HCT116 (cell line): ENCODE data around the gene HIVEP3. TPM values are rescaled to one million over a fixed set of nuclear protein-coding genes. Genes with fewer than 3 reads are reported as not detected.

ENCODE experiments used
- ATAC-seq: fragments of 200-7000 bp; cut with Tn5 transposase; 2 replicates; pipeline ENCODE4 v1.9.1; 2020; ENCODE audit warnings: mild to moderate bottlenecking, moderate library complexity
- BruUV-seq: library from RNA; stranded (reverse); fragments of 400-500 nt; replicated peaks from 2 replicates; lab custom pipeline; 2021; lab: Mats Ljungman, UMichigan
- CTCF ChIA-PET: fragments of 300-600 bp; sonication (Branson Sonifier 250); formaldehyde crosslinking; loops from one replicate; lab custom pipeline; 2021; ENCODE audit warnings: antibody characterized with exemption; lab: Charles Lee
- POLR2A ChIA-PET: fragments of 300-600, 350-600 bp; sonication (Branson Sonifier 250); formaldehyde crosslinking; loops from one replicate; lab custom pipeline; 2021; ENCODE audit warnings: antibody characterized with exemption; lab: Charles Lee
- RAD21 ChIA-PET, 2 experiments: fragments of 300-600 bp; sonication (Branson Sonifier 250); formaldehyde crosslinking; loops; one replicate each; lab custom pipeline; 2023; ENCODE audit warnings: low total read pairs in 2 of 2; ENCODE audit not compliant: uncharacterized antibody in 2 of 2, unreplicated experiment in 2 of 2, low non-redundant PET in 1 of 2; lab: Charles Lee
- DNase-seq: peaks from one replicate; pipeline ENCODE4 v3.0.0-alpha.2; 2010; ENCODE audit warnings: low read depth, low spot score
- H2AFZ ChIP-seq: fragments of 200-600 bp; shearing (Covaris generic), sonication (generic); 2 replicates; pipeline ENCODE4 v1.6.1; 2017; ENCODE audit warnings: low read depth, mixed run types, mixed read lengths, antibody characterized with exemption, low read length; ENCODE audit not compliant: poor library complexity, severe bottlenecking
- H3K27ac ChIP-seq: 2 replicates; pipeline ENCODE4 v1.5.1; 2012; ENCODE audit warnings: low read depth, low read length
- H3K27me3 ChIP-seq: fragments of 200-600 bp; sonication (generic); 2 replicates; pipeline ENCODE4 v1.6.1; 2016; ENCODE audit warnings: mixed run types, low read length, mixed read lengths; ENCODE audit not compliant: insufficient read depth
- H3K36me3 ChIP-seq, 2 experiments: fragments of 200-500 bp in 1 of 2; fragments of 200-600 bp in 1 of 2; sonication (Bioruptor generic) in 1 of 2; sonication (generic) in 1 of 2; 2 replicates each; pipeline versions ENCODE4 v1.5.1 to v1.6.1; 2014 to 2016; ENCODE audit warnings: low read length in 2 of 2, inconsistent platforms in 1 of 2, mixed read lengths in 1 of 2, mixed run types in 1 of 2; ENCODE audit not compliant: insufficient read depth in 2 of 2, control insufficient read depth in 1 of 2
- H3K4me1 ChIP-seq, 2 experiments: fragments of 200-600 bp in 1 of 2; sonication (generic) in 1 of 2; 2 replicates each; pipeline versions ENCODE4 v1.5.1 to v1.6.1; 2012 to 2017; ENCODE audit warnings: low read length in 2 of 2, inconsistent platforms in 1 of 2, mild to moderate bottlenecking in 1 of 2, mixed read lengths in 1 of 2, mixed run types in 1 of 2, moderate library complexity in 1 of 2; ENCODE audit not compliant: insufficient read depth in 2 of 2, control insufficient read depth in 1 of 2
- H3K4me2 ChIP-seq: fragments of 200-600 bp; sonication (generic); 2 replicates; pipeline ENCODE4 v1.6.1; 2017; ENCODE audit warnings: mixed run types, low read length, mixed read lengths
- H3K4me3 ChIP-seq, 2 experiments: fragments of 200-600 bp in 1 of 2; sonication (generic) in 1 of 2; replicated peaks in 1 of 2; 2 replicates each; pipeline ENCODE4 v1.5.1; 2011 to 2016; ENCODE audit warnings: low read length in 2 of 2, control low read depth in 1 of 2, low read depth in 1 of 2, mild to moderate bottlenecking in 1 of 2, mixed read lengths in 1 of 2, mixed run types in 1 of 2
- H3K79me2 ChIP-seq: fragments of 200-600 bp; sonication (generic); 2 replicates; pipeline ENCODE4 v1.6.1; 2017; ENCODE audit warnings: mild to moderate bottlenecking, mixed run types, low read length, moderate library complexity, mixed read lengths; ENCODE audit not compliant: insufficient read depth
- H3K9ac ChIP-seq: fragments of 200-600 bp; sonication (generic); 2 replicates; pipeline ENCODE4 v1.6.1; 2016; ENCODE audit warnings: low read length, mixed read lengths
- H3K9me2 ChIP-seq: fragments of 200-600 bp; sonication (generic), shearing (Covaris generic); 2 replicates; pipeline ENCODE4 v1.6.1; 2017; ENCODE audit warnings: mixed run types, mild to moderate bottlenecking, moderate library complexity; ENCODE audit not compliant: insufficient read depth
- H3K9me3 ChIP-seq, 2 experiments: fragments of 200-500 bp in 1 of 2; fragments of 200-600 bp in 1 of 2; sonication (Bioruptor generic) in 1 of 2; sonication (generic) in 1 of 2; 2 replicates each; pipeline ENCODE4 v1.6.1; 2014 to 2017; ENCODE audit warnings: low read length in 2 of 2, mixed read lengths in 2 of 2, inconsistent platforms in 1 of 2, low read depth in 1 of 2, mild to moderate bottlenecking in 1 of 2, mixed run types in 1 of 2, moderate library complexity in 1 of 2; ENCODE audit not compliant: control insufficient read depth in 1 of 2, insufficient read depth in 1 of 2
- H4K20me1 ChIP-seq: fragments of 200-600 bp; sonication (generic), shearing (Covaris generic); 2 replicates; pipeline ENCODE4 v1.6.1; 2017; ENCODE audit warnings: mixed run types, mild to moderate bottlenecking, moderate library complexity; ENCODE audit not compliant: insufficient read depth
- ATF3 ChIP-seq: IDR thresholded peaks from 2 replicates; pipeline ENCODE4 v1.6.1; 2012
- CBX3 ChIP-seq: IDR thresholded peaks from 2 replicates; pipeline ENCODE4 v1.6.1; 2012; ENCODE audit warnings: low read depth
- CEBPB ChIP-seq: IDR thresholded peaks from 2 replicates; pipeline ENCODE4 v1.6.1; 2012; ENCODE audit warnings: low read depth
- CTCF ChIP-seq, 3 experiments: fragments of 200-600 bp in 1 of 3; sonication (generic) in 1 of 3; IDR thresholded peaks in 2 of 3; conservative IDR thresholded peaks in 1 of 3; 2 replicates each; pipeline ENCODE4 v1.5.1; 2012 to 2017; ENCODE audit warnings: low read depth in 2 of 3, low read length in 2 of 3, antibody characterized with exemption in 1 of 3, borderline replicate concordance in 1 of 3, control low read depth in 1 of 3, mild to moderate bottlenecking in 1 of 3, mixed read lengths in 1 of 3, mixed run types in 1 of 3, moderate library complexity in 1 of 3; ENCODE audit not compliant: insufficient read depth in 1 of 3
- EGR1 ChIP-seq: IDR thresholded peaks from 2 replicates; pipeline ENCODE4 v1.6.1; 2012; ENCODE audit warnings: low read depth
- ELF1 ChIP-seq: IDR thresholded peaks from 2 replicates; pipeline ENCODE4 v1.6.1; 2012; ENCODE audit warnings: low read depth, borderline replicate concordance
- EZH2phosphoT487 ChIP-seq: fragments of 200-600 bp; IDR thresholded peaks from 2 replicates; pipeline ENCODE4 v1.6.1; 2018; ENCODE audit warnings: antibody characterized with exemption, borderline replicate concordance
- FOSL1 ChIP-seq: IDR thresholded peaks from 2 replicates; pipeline ENCODE4 v1.6.1; 2012; ENCODE audit warnings: low read depth
- JUND ChIP-seq: IDR thresholded peaks from 2 replicates; pipeline ENCODE4 v1.6.1; 2012
- POLR2A ChIP-seq: IDR thresholded peaks from 2 replicates; pipeline ENCODE4 v1.7.0; 2011; ENCODE audit warnings: borderline replicate concordance; ENCODE audit not compliant: insufficient read depth, insufficient read length; ENCODE audit errors: extremely low read depth
- POLR2AphosphoS5 ChIP-seq: IDR thresholded peaks from 2 replicates; pipeline ENCODE4 v1.6.1; 2011; ENCODE audit warnings: mild to moderate bottlenecking, low read depth, low read length, moderate library complexity
- RAD21 ChIP-seq: IDR thresholded peaks from 2 replicates; pipeline ENCODE4 v1.6.1; 2012; ENCODE audit warnings: low read depth, mild to moderate bottlenecking
- SIN3A ChIP-seq: IDR thresholded peaks from 2 replicates; pipeline ENCODE4 v1.6.1; 2012; ENCODE audit warnings: low read depth
- SP1 ChIP-seq: IDR thresholded peaks from 2 replicates; pipeline ENCODE4 v1.6.1; 2012; ENCODE audit warnings: low read depth
- SRF ChIP-seq: IDR thresholded peaks from 2 replicates; pipeline ENCODE4 v1.6.1; 2012; ENCODE audit warnings: low read depth
- TCF7L2 ChIP-seq: IDR thresholded peaks from 2 replicates; pipeline ENCODE4 v1.7.0; 2011; ENCODE audit warnings: borderline replicate concordance, inconsistent platforms; ENCODE audit not compliant: insufficient read depth, insufficient read length; ENCODE audit errors: extremely low read depth
- intact Hi-C: fragments of 100-400 bp; cut with micrococcal nuclease; formaldehyde crosslinking; loops from 2 replicates; pipeline ENCODE4 v1.10.0; 2022
- total RNA-seq: library from RNA; stranded (reverse); gene quantifications from one replicate; pipeline ENCODE4 v1.2.1, GENCODE V29; 2021; ENCODE audit not compliant: unreplicated experiment

Gene HIVEP3
- total RNA-seq, 1 experiment from 2014 or later = 7.1 TPM

- Histone ChIP-seq H3K36me3 (no peaks in the 10 kb centered on the region), H3K9ac (no peak overlapping the region)
- POLR2A ChIA-PET = no interaction called here
- RAD21 ChIA-PET = no interaction called here
- TF ChIP-seq CBX3 (no peak), ATF3 (no peak), POLR2AphosphoS5 (no peak), RAD21 (no peak), EZH2phosphoT487 (no peak)
- TF ChIP-seq, all 23 proteins: peak for 0
- CTCF ChIA-PET = no interaction called here
- no peak for DNase-seq
- Histone ChIP-seq H3K4me3 (no peak overlapping the region), H3K4me1 (peaks cover 16% of the 10 kb centered on the region in 2 experiments; a peak in 2 of 4 replicates), H2AFZ (no peak overlapping the region), H3K9me3 (no peaks in the 10 kb centered on the region), H3K27me3 (no peaks in the 10 kb centered on the region), H3K79me2 (no peaks in the 10 kb centered on the region), H3K27ac (no peak overlapping the region), H3K9me2 (no peaks in the 10 kb centered on the region), H3K4me2 (no peak overlapping the region), H4K20me1 (no peaks in the 10 kb centered on the region)
- ATAC-seq = no peak
- BruUV-seq = no TSS peak
- intact Hi-C loops = no loop called here
Measured at GRCh38 chr1:41887365-41887764, 31.4 kb downstream of the HIVEP3 start.

GRCh38 chr1:41884256-41885230, 34.2 kb downstream of the HIVEP3 start:
- DNase-seq = no peak
- POLR2A ChIA-PET = no interaction called here
- no peaks in the 10 kb centered on the region for H4K20me1 ChIP-seq
- CTCF ChIA-PET = no interaction called here
- H3K9me3 ChIP-seq = no peaks in the 10 kb centered on the region
- no peaks in the 10 kb centered on the region for H3K27me3 ChIP-seq
- TF ChIP-seq CEBPB (no peak), SIN3A (no peak), ATF3 (no peak), FOSL1 (no peak), TCF7L2 (no peak), SP1 (no peak), ELF1 (no peak), CTCF (IDR thresholded peaks at IDR 0.05 in 2 of 3, conservative IDR thresholded peaks at IDR 0.05 in 1 of 3; ENCODE audit: borderline replicate concordance in 1 of 3, insufficient read depth in 1 of 3, low read depth in 2 of 3, low read length in 2 of 3) (no peak), JUND (no peak), POLR2A (no peak), SRF (no peak), POLR2AphosphoS5 (no peak), RAD21 (no peak), EZH2phosphoT487 (no peak), CBX3 (no peak), EGR1 (no peak)
- TF ChIP-seq, all 23 proteins: peak for 0
- intact Hi-C loops = no loop called here
- Histone ChIP-seq H3K79me2 (no peaks in the 10 kb centered on the region), H3K4me2 (no peak overlapping the region), H3K9me2 (no peaks in the 10 kb centered on the region), H3K9ac (no peak overlapping the region), H2AFZ (no peak overlapping the region), H3K27ac (no peak overlapping the region), H3K4me1 (peaks cover 8 to 26% of the 10 kb centered on the region in 2 experiments; a peak in 3 of 4 replicates), H3K4me3 (no peak overlapping the region), H3K36me3 (no peaks in the 10 kb centered on the region)
- ATAC-seq = no peak
- BruUV-seq = no TSS peak
- RAD21 ChIA-PET = no interaction called here
